HEK293T (cell line): Measurements from ENCODE around the gene PRR36.

ENCODE experiments used
- BHLHE40 ChIP-seq: fragments of 450-650 bp; IDR thresholded peaks from 2 replicates; pipeline ENCODE4 v1.6.1; 2016; ENCODE audit warnings: mild to moderate bottlenecking, moderate library complexity, borderline replicate concordance
- ELF4 ChIP-seq: fragments of 450-650 bp; IDR thresholded peaks from 2 replicates; pipeline ENCODE4 v1.6.1; 2017; ENCODE audit warnings: antibody characterized with exemption
- LEF1 ChIP-seq: fragments of 450-650 bp; IDR thresholded peaks from 2 replicates; pipeline ENCODE4 v1.6.1; 2017; ENCODE audit warnings: mild to moderate bottlenecking, borderline replicate concordance

DNA sequence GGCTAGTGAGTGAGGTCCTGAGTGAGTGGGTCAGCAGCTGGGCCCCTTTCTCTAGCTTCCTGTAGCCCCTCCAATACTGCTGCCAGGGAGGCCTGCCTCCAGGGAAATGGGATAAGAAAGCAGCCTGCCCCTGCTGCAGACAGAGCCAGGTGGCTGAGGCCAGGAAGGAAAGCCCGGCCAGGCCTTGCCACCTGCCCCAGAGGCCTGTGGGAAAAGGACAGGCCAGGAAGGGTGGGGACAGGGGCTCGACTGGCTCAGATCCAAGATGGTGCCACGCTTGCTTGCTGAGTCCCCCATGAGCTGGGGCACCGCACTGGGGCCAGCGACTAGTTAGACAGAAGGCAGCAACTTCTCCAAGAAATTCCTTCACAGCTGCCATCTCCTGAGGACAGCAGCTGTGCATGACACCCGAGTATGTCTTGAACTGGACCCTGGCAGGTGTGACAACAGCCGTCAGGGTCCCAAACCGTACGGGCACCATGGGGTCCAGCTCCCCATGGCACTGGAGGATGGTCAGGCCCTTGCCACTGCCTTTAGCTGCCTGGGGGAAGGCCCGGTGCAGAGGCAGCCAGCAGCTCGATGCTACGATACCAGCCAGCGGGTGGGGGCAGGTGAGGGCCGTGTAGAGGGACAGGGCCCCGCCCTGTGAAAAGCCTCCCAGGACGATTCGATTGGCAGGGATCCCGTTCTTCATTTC, 5.1 kb upstream of the PRR36 start:
- TF ChIP-seq LEF1 (no peak), BHLHE40 (no peak), ELF4 (no peak)
